Neural cell (in vitro differentiated cells): ENCODE data around the gene MANF. TPM values are rescaled to one million over a fixed set of nuclear protein-coding genes. Genes with fewer than 3 reads are reported as not detected.
A peak's percentile ranks its signal among the peaks of the same experiment; 100 is the strongest.

Experiments
- H2AFZ ChIP-seq: fragments of 200-600, 300-800 bp; sonication (generic), shearing (Covaris generic); 2 replicates; pipeline ENCODE4 v1.6.0; 2014; ENCODE audit warnings: low read depth, mild to moderate bottlenecking, antibody characterized with exemption, low read length, moderate library complexity
- H3F3A ChIP-seq: fragments of 200-600 bp; shearing (Covaris generic); 2 replicates; pipeline ENCODE4 v1.6.1; 2016; ENCODE audit warnings: mild to moderate bottlenecking, moderate library complexity, mixed read lengths, antibody characterized with exemption, low read length; ENCODE audit not compliant: insufficient read depth, poor library complexity, severe bottlenecking
- H3K27ac ChIP-seq: fragments of 200-600, 300-800 bp; sonication (generic), shearing (Covaris generic); 2 replicates; pipeline ENCODE4 v1.5.1; 2014; ENCODE audit warnings: mild to moderate bottlenecking, low read length, moderate library complexity
- H3K27me3 ChIP-seq: fragments of 300-800, 200-600 bp; sonication (generic), shearing (Covaris generic); 2 replicates; pipeline ENCODE4 v1.6.0; 2014; ENCODE audit warnings: mild to moderate bottlenecking, low read depth, low read length, moderate library complexity; ENCODE audit not compliant: insufficient read depth
- H3K36me3 ChIP-seq: fragments of 300-800, 200-600 bp; sonication (generic), shearing (Covaris generic); 2 replicates; pipeline ENCODE4 v1.5.1; 2014; ENCODE audit warnings: mild to moderate bottlenecking, antibody characterized with exemption, low read length, moderate library complexity; ENCODE audit not compliant: insufficient read depth
- H3K4me2 ChIP-seq: fragments of 300-800, 200-600 bp; sonication (generic), shearing (Covaris generic); 2 replicates; pipeline ENCODE4 v1.6.0; 2014; ENCODE audit warnings: mild to moderate bottlenecking, low read length
- H3K4me3 ChIP-seq: fragments of 300-800, 200-600 bp; sonication (generic), shearing (Covaris generic); 2 replicates; pipeline ENCODE4 v1.5.1; 2014; ENCODE audit warnings: mild to moderate bottlenecking, low read length, moderate library complexity
- H3K79me2 ChIP-seq: fragments of 200-600 bp; shearing (Covaris generic); replicated peaks from 2 replicates; pipeline ENCODE4 v1.6.0; 2014; ENCODE audit warnings: mild to moderate bottlenecking, low read length, moderate library complexity; ENCODE audit not compliant: insufficient read depth
- H3K9ac ChIP-seq: fragments of 300-800, 200-600 bp; sonication (generic), shearing (Covaris generic); 2 replicates; pipeline ENCODE4 v1.6.1; 2016; ENCODE audit warnings: mild to moderate bottlenecking, low read length, mixed read lengths
- H3K9me2 ChIP-seq: fragments of 200-600 bp; shearing (Covaris generic); 2 replicates; pipeline ENCODE4 v1.6.1; 2016; ENCODE audit warnings: mild to moderate bottlenecking, low read length, mixed read lengths; ENCODE audit not compliant: insufficient read depth
- H3K9me3 ChIP-seq: fragments of 200-600, 300-800 bp; sonication (generic), shearing (Covaris generic); 2 replicates; pipeline ENCODE4 v1.6.1; 2016; ENCODE audit warnings: mild to moderate bottlenecking, mixed run types, low read length, moderate library complexity, mixed read lengths
- H4K20me1 ChIP-seq: fragments of 200-600 bp; shearing (Covaris generic); 2 replicates; pipeline ENCODE4 v1.6.1; 2016; ENCODE audit warnings: mild to moderate bottlenecking, mixed run types; ENCODE audit not compliant: insufficient read depth
- CTCF ChIP-seq: fragments of 450-650 bp; IDR thresholded peaks from 2 replicates; pipeline ENCODE4 v1.5.1; 2014; ENCODE audit warnings: antibody characterized with exemption, mild to moderate bottlenecking, moderate library complexity; ENCODE audit not compliant: poor library complexity, severe bottlenecking
- EP300 ChIP-seq: fragments of 450-650 bp; conservative IDR thresholded peaks from 2 replicates; pipeline ENCODE4 v1.6.1; 2014; ENCODE audit warnings: antibody characterized with exemption, mild to moderate bottlenecking, moderate library complexity; ENCODE audit not compliant: poor library complexity, severe bottlenecking
- EZH2 ChIP-seq: fragments of 200-600, 300-800 bp; shearing (Covaris generic), sonication (generic); IDR thresholded peaks from 2 replicates; pipeline ENCODE4 v1.6.1; 2014; ENCODE audit warnings: antibody characterized with exemption, low read length, borderline replicate concordance, mild to moderate bottlenecking; ENCODE audit not compliant: insufficient read depth, poor library complexity, severe bottlenecking
- MXI1 ChIP-seq: fragments of 450-650 bp; conservative IDR thresholded peaks from 2 replicates; pipeline ENCODE4 v1.6.1; 2014; ENCODE audit warnings: antibody characterized with exemption, mild to moderate bottlenecking; ENCODE audit not compliant: poor library complexity, severe bottlenecking
- POLR2AphosphoS5 ChIP-seq: IDR thresholded peaks from 2 replicates; pipeline ENCODE4 v1.6.1; 2012
- RAD21 ChIP-seq: fragments of 450-650 bp; conservative IDR thresholded peaks from 2 replicates; pipeline ENCODE4 v1.6.1; 2014; ENCODE audit warnings: antibody characterized with exemption, mild to moderate bottlenecking, moderate library complexity
- REST ChIP-seq: IDR thresholded peaks from 2 replicates; pipeline ENCODE4 v1.6.1; 2012; ENCODE audit warnings: borderline replicate concordance
- SMC3 ChIP-seq: fragments of 450-650 bp; conservative IDR thresholded peaks from 2 replicates; pipeline ENCODE4 v1.6.1; 2014; ENCODE audit warnings: antibody characterized with exemption, mild to moderate bottlenecking, moderate library complexity; ENCODE audit not compliant: poor library complexity
- TAF1 ChIP-seq: IDR thresholded peaks from 2 replicates; pipeline ENCODE4 v1.6.1; 2012; ENCODE audit warnings: low read depth
- polyA plus RNA-seq: library from polyadenylated mRNA; depleted of rRNA; stranded (reverse); fragments of >200 nt; gene quantifications from 2 replicates; pipeline ENCODE4 v1.2.3, GENCODE V29; 2014

Gene MANF
- polyA plus RNA-seq, 1 donor from 2014 or later = 77.3 TPM

- Histone ChIP-seq H3K27me3 (no peaks in the 10 kb centered on the region), H3K9ac (no peak overlapping the region), H3K4me3 (peak overlapping the region; percentile 95), H3F3A (no peaks in the 10 kb centered on the region), H3K27ac (no peak overlapping the region), H3K9me2 (no peaks in the 10 kb centered on the region), H3K4me2 (peak overlapping the region; percentile 99), H2AFZ (no peak overlapping the region), H4K20me1 (no peaks in the 10 kb centered on the region), H3K79me2 (peaks cover 26% of the 10 kb centered on the region), H3K36me3 (no peaks in the 10 kb centered on the region), H3K9me3 (no peaks in the 10 kb centered on the region)
- TF ChIP-seq MXI1 (no peak), RAD21 (no peak), TAF1 (no peak), REST (no peak), CTCF (no peak), POLR2AphosphoS5 (no peak), EP300 (no peak), EZH2 (no peak), SMC3 (no peak)
These were observed 2.0 kb upstream of the MANF start for GRCh38 chr3:51382947-51383578.

- no peaks in the 10 kb centered on the region for H3F3A ChIP-seq
- TF ChIP-seq RAD21 (no peak), CTCF (no peak), SMC3 (no peak), REST (peak; percentile 73), POLR2AphosphoS5 (no peak), MXI1 (no peak), TAF1 (no peak)
- H3K9me3 ChIP-seq = no peaks in the 10 kb centered on the region
- H3K79me2 ChIP-seq = peaks cover 26% of the 10 kb centered on the region
- H3K4me3 ChIP-seq = peak overlapping the region; percentile 95
- H3K27ac ChIP-seq = peak overlapping the region; percentile 95
- peak overlapping the region; percentile 97 for H3K9ac ChIP-seq
- no peaks in the 10 kb centered on the region for H3K27me3 ChIP-seq
- no peaks in the 10 kb centered on the region for H4K20me1 ChIP-seq
- peak overlapping the region; percentile 82 for H2AFZ ChIP-seq
- peak overlapping the region; percentile 99 for H3K4me2 ChIP-seq
- H3K36me3 ChIP-seq = no peaks in the 10 kb centered on the region
- H3K9me2 ChIP-seq = no peaks in the 10 kb centered on the region
These were observed 901 bp upstream of the MANF start for GRCh38 chr3:51384055-51384725.
